Measurements from ENCODE around the gene RIPK1.

Gene RIPK1

DNA sequence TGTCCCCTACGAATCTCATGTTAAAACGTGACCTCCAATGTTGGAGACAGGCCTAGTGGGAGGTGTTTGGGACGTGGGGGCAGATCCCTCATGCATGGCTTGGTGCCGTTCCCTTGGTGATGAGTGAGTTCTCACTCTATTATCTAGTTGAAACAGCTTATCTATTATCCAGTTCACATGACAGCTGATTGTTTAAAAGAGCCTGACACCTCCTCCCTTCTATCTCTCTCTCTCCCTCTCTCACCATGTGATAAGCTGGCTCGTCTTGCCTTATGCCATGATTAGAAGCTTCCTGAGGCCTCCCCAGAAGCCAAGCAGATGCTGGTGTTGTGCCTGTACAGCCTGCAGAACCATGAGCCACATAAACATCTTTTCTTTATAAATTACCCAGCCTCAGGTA lies 32.9 kb upstream of the RIPK1 start:
- no peaks in the 10 kb centered on the region for H3K27me3 ChIP-seq (ENCODE audit: insufficient read depth, poor library complexity, severe bottlenecking)
- no peak for DNase-seq (ENCODE audit: low read depth in 1 of 2, low spot score in 1 of 2)
- H3K4me3 ChIP-seq (replicated peaks; ENCODE audit: insufficient read depth, low read length), result no peak overlapping the region
- H3K27ac ChIP-seq (replicated peaks), result no peak overlapping the region
- no peak for TF ChIP-seq GABPA (IDR thresholded peaks at IDR 0.05; ENCODE audit: low read depth)
- TF ChIP-seq, protein P1, sequence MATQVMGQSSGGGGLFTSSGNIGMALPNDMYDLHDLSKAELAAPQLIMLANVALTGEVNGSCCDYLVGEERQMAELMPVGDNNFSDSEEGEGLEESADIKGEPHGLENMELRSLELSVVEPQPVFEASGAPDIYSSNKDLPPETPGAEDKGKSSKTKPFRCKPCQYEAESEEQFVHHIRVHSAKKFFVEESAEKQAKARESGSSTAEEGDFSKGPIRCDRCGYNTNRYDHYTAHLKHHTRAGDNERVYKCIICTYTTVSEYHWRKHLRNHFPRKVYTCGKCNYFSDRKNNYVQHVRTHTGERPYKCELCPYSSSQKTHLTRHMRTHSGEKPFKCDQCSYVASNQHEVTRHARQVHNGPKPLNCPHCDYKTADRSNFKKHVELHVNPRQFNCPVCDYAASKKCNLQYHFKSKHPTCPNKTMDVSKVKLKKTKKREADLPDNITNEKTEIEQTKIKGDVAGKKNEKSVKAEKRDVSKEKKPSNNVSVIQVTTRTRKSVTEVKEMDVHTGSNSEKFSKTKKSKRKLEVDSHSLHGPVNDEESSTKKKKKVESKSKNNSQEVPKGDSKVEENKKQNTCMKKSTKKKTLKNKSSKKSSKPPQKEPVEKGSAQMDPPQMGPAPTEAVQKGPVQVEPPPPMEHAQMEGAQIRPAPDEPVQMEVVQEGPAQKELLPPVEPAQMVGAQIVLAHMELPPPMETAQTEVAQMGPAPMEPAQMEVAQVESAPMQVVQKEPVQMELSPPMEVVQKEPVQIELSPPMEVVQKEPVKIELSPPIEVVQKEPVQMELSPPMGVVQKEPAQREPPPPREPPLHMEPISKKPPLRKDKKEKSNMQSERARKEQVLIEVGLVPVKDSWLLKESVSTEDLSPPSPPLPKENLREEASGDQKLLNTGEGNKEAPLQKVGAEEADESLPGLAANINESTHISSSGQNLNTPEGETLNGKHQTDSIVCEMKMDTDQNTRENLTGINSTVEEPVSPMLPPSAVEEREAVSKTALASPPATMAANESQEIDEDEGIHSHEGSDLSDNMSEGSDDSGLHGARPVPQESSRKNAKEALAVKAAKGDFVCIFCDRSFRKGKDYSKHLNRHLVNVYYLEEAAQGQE (IDR thresholded peaks at IDR 0.05; ENCODE audit: insufficient replicate concordance, low read depth), result no peak
- TF ChIP-seq POLR2AphosphoS5 (IDR thresholded peaks at IDR 0.05; ENCODE audit: low read depth), result no peak
- TF ChIP-seq SPI1 (IDR thresholded peaks at IDR 0.05; ENCODE audit: borderline replicate concordance, low read depth), result no peak
- TF ChIP-seq, protein P2, sequence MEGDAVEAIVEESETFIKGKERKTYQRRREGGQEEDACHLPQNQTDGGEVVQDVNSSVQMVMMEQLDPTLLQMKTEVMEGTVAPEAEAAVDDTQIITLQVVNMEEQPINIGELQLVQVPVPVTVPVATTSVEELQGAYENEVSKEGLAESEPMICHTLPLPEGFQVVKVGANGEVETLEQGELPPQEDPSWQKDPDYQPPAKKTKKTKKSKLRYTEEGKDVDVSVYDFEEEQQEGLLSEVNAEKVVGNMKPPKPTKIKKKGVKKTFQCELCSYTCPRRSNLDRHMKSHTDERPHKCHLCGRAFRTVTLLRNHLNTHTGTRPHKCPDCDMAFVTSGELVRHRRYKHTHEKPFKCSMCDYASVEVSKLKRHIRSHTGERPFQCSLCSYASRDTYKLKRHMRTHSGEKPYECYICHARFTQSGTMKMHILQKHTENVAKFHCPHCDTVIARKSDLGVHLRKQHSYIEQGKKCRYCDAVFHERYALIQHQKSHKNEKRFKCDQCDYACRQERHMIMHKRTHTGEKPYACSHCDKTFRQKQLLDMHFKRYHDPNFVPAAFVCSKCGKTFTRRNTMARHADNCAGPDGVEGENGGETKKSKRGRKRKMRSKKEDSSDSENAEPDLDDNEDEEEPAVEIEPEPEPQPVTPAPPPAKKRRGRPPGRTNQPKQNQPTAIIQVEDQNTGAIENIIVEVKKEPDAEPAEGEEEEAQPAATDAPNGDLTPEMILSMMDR (IDR thresholded peaks at IDR 0.05; ENCODE audit: insufficient read depth, low read length), result no peak

DNA sequence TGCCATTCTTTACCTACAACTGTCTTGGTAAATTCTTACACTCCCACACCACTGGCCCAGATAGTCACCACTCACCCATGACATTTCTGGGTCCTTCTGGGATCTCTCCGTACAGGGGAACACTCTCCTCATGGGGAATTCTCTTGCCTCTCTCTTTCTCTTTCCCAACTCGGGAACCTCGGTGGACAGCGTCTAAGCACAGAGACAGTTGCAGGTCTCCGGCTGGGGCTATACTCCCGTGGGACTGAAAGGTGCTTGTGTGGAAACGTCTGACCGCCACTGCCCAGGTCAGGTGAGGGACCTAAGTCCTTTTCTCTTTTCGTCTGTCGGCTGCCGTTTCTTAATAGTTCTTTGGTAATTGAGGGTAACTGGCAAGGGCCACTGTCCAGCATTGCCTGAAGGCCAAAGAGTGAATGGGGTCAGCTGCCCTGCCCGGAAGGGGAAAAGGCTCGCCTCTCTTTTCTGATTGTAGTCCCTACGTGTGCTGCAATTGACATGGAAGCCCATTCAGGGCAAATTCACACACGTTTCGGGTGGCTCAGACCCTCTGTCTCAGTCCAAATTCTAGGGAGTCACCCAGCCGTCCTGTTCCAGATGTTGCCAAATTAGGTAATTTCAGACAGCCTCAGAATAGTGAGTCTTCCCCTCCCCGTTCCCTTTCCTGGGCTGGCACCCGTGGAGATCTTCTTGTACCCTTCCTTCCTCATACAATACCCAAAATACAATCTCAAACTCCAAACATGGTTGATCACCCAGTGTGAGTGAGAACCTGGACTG lies 31.2 kb upstream of the RIPK1 start:
- Histone ChIP-seq H3K27ac (replicated peaks) (no peak overlapping the region), H3K4me3 (replicated peaks; ENCODE audit: insufficient read depth, low read length) (no peak overlapping the region), H3K27me3 (ENCODE audit: insufficient read depth, poor library complexity, severe bottlenecking) (no peaks in the 10 kb centered on the region)
- no peak for DNase-seq (ENCODE audit: low read depth in 1 of 2, low spot score in 1 of 2)
- no peak for TF ChIP-seq POLR2AphosphoS5 (IDR thresholded peaks at IDR 0.05; ENCODE audit: low read depth)
- TF ChIP-seq, protein P2 (IDR thresholded peaks at IDR 0.05; ENCODE audit: insufficient read depth, low read length), result no peak
- TF ChIP-seq SPI1 (IDR thresholded peaks at IDR 0.05; ENCODE audit: borderline replicate concordance, low read depth), result no peak
- TF ChIP-seq GABPA (IDR thresholded peaks at IDR 0.05; ENCODE audit: low read depth), result no peak
- TF ChIP-seq, protein P1 (IDR thresholded peaks at IDR 0.05; ENCODE audit: insufficient replicate concordance, low read depth), result no peak

DNA sequence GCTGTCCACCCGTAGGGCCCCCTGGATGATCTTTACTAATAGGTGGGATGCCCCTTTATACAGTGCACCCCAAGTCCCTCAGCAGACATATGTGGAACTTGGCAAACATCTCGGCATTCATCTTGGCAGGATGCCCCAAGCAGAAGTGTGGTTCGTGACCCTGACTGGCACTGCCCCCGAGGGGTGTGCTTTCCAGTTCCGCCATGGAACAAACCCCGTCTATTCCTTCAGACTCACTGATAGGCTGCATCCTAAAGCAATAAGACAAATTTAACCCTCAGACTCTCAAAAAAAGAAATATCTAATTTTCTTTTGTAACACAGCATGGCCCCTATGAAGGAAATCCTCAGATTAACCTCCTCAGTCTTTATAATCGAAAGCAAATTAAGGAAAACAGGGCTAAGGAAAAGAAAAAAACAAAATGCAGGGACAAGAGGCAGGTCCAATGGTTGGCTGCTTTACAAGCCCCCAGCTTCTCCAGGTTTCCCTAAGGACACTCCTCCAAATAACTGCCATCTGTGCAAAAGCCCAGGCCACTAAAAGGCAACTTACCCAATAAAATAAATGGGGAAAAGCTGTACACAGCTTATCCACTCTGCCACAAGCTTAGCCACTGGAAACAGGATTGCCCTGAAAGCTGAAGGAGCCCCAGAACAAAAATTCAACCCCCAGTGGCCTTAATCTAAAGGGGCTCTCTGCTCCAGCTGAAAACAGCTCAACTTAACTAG lies 30.5 kb upstream of the RIPK1 start:
- Histone ChIP-seq H3K27me3 (ENCODE audit: insufficient read depth, poor library complexity, severe bottlenecking) (no peaks in the 10 kb centered on the region), H3K4me3 (replicated peaks; ENCODE audit: insufficient read depth, low read length) (no peak overlapping the region), H3K27ac (replicated peaks) (no peak overlapping the region)
- DNase-seq (ENCODE audit: low read depth in 1 of 2, low spot score in 1 of 2), result peak in 1 of 2 experiments; percentile 24
- TF ChIP-seq POLR2AphosphoS5 (IDR thresholded peaks at IDR 0.05; ENCODE audit: low read depth) (no peak), GABPA (IDR thresholded peaks at IDR 0.05; ENCODE audit: low read depth) (no peak)
- TF ChIP-seq, protein P1 (IDR thresholded peaks at IDR 0.05; ENCODE audit: insufficient replicate concordance, low read depth), result no peak
- TF ChIP-seq, protein P2 (IDR thresholded peaks at IDR 0.05; ENCODE audit: insufficient read depth, low read length), result no peak
